HFF-Myc (cell line): Measurements from ENCODE around the gene CD44.

ENCODE experiments used
- DNase-seq: peaks from one replicate; pipeline ENCODE4 v3.0.0-alpha.2; 2011; ENCODE audit warnings: low read depth; ENCODE audit errors: extremely low read depth
- H3K4me3 ChIP-seq: replicated peaks from 2 replicates; pipeline ENCODE4 v1.5.1; 2011; ENCODE audit warnings: low read depth, mild to moderate bottlenecking, control low read depth, low read length
- CTCF ChIP-seq: IDR thresholded peaks from 2 replicates; pipeline ENCODE4 v1.5.1; 2012; ENCODE audit warnings: mild to moderate bottlenecking, low read depth, low read length, control low read depth; ENCODE audit errors: missing control alignments

Gene CD44

DNA sequence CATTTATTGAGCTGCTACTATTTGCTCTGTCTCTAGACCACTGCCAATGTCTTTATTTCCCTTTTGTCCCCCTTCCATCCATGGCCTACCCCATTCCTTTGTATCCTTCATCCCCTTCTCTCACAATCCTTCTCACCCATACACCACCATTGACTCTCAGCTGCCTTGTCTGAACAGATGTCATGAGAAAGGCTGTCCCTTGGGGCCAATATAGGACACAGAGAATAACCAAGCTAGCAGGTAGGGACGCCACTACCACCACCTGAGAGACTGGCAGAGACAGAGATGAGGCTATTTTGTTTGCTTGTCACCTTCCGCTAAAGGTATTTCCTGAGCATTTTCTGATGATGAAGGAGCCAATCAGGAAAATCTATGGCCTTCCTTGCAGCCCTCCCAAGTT, 138.9 kb downstream of the CD44 start:
- H3K4me3 ChIP-seq, result no peak overlapping the region
- no peak for DNase-seq
- TF ChIP-seq CTCF, result no peak

- TF ChIP-seq CTCF, result no peak
Measured at GRCh38 chr11:35280727-35281126, 141.8 kb downstream of the CD44 start.

GRCh38 chr11:35281169-35281688, 142.3 kb downstream of the CD44 start:
- no peak for TF ChIP-seq CTCF
- no peak overlapping the region for H3K4me3 ChIP-seq
- no peak for DNase-seq

More at GRCh38 chr11:35280727-35281126, 141.8 kb downstream of the CD44 start:
- no peak for DNase-seq
- H3K4me3 ChIP-seq, result no peak overlapping the region
